Thyroid gland (tissue), 4 donors: Measurements from ENCODE around the gene SYT15.

Source experiments
- POLR2A ChIP-seq, 2 donors: fragments of 450-650 bp; IDR thresholded peaks; one replicate each; pipeline ENCODE4 v1.6.1; 2017; ENCODE audit warnings: antibody characterized with exemption in 2 of 2, mild to moderate bottlenecking in 2 of 2, moderate library complexity in 1 of 2
- TF ChIP-seq, protein P1 (sequence below), 6 experiments: fragments of 200-600 bp in 3 of 6; fragments of 450-650 bp in 3 of 6; sonication (generic) in 3 of 6; IDR thresholded peaks; one replicate each; pipeline ENCODE4 v1.5.1; 2016 to 2019; ENCODE audit warnings: antibody characterized with exemption in 6 of 6, mild to moderate bottlenecking in 2 of 6, inconsistent platforms in 1 of 6, moderate library complexity in 1 of 6

DNA sequence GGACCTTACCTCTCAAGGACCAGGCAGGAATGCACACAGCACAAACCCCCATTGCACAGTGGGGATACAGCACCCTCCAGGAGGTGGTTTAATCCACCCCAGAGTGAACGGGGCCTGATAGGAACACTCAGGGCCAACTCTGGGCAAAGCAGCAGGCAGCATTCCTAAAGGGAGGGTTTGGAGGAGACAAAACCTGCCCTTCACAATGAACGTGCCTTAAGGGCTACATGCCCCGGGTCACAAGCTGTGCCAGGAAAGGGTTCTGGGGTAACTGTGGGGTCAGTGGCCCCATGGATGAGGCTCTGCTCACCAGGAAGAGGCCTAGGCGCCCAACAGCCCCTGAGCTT lies 23.6 kb upstream of the SYT15 start:
- TF ChIP-seq, protein P1, sequence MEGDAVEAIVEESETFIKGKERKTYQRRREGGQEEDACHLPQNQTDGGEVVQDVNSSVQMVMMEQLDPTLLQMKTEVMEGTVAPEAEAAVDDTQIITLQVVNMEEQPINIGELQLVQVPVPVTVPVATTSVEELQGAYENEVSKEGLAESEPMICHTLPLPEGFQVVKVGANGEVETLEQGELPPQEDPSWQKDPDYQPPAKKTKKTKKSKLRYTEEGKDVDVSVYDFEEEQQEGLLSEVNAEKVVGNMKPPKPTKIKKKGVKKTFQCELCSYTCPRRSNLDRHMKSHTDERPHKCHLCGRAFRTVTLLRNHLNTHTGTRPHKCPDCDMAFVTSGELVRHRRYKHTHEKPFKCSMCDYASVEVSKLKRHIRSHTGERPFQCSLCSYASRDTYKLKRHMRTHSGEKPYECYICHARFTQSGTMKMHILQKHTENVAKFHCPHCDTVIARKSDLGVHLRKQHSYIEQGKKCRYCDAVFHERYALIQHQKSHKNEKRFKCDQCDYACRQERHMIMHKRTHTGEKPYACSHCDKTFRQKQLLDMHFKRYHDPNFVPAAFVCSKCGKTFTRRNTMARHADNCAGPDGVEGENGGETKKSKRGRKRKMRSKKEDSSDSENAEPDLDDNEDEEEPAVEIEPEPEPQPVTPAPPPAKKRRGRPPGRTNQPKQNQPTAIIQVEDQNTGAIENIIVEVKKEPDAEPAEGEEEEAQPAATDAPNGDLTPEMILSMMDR (IDR thresholded peaks at IDR 0.05), result no peak
- TF ChIP-seq POLR2A (IDR thresholded peaks at IDR 0.05), result no peak
